Skeletal muscle tissue (tissue), 4 donors: Measurements from ENCODE around the gene NOLC1. TPM values are rescaled to one million over a fixed set of nuclear protein-coding genes. Genes with fewer than 3 reads are reported as not detected.

ENCODE experiments used
- H3K27ac ChIP-seq: one replicate; pipeline ENCODE4 v1.7.0; 2013; ENCODE audit warnings: mild to moderate bottlenecking, low read depth, low read length, inconsistent platforms
- H3K27me3 ChIP-seq, 3 donors: one replicate each; pipeline ENCODE4 v1.7.0; 2013; ENCODE audit warnings: low read length in 3 of 3; ENCODE audit not compliant: control insufficient read depth in 3 of 3, insufficient read depth in 3 of 3
- H3K36me3 ChIP-seq, 3 donors: one replicate each; pipeline ENCODE4 v1.7.0; 2013; ENCODE audit warnings: low read length in 3 of 3; ENCODE audit not compliant: control insufficient read depth in 3 of 3, insufficient read depth in 3 of 3
- H3K4me1 ChIP-seq, 3 donors: one replicate each; pipeline ENCODE4 v1.7.0; 2013; ENCODE audit warnings: low read length in 3 of 3, mild to moderate bottlenecking in 3 of 3; ENCODE audit not compliant: control insufficient read depth in 3 of 3, insufficient read depth in 3 of 3
- H3K4me3 ChIP-seq, 3 donors: one replicate each; pipeline ENCODE4 v1.7.0; 2013; ENCODE audit warnings: low read length in 3 of 3
- H3K9ac ChIP-seq, 3 donors: one replicate each; pipeline ENCODE4 v1.7.0; 2013; ENCODE audit warnings: low read length in 3 of 3, mild to moderate bottlenecking in 3 of 3, moderate library complexity in 2 of 3, low read depth in 1 of 3
- H3K9me3 ChIP-seq, 3 donors: one replicate each; pipeline ENCODE4 v1.7.0; 2013; ENCODE audit warnings: low read length in 3 of 3; ENCODE audit not compliant: control insufficient read depth in 3 of 3
- total RNA-seq: library from RNA; depleted of rRNA; stranded (reverse); fragments of >200 nt; gene quantifications from one replicate; pipeline ENCODE4 v1.2.3, GENCODE V29; 2014
- donor health status: Osteomylitis.

Gene NOLC1
- 26.6 TPM for total RNA-seq

- H3K4me3 ChIP-seq: peak within 1 kb of the TSS; percentile 95 to 98 (median 95)
- H3K27ac ChIP-seq: peak within 1 kb of the TSS; percentile 95
- peak within 1 kb of the TSS; percentile 95 to 97 (median 95) for H3K9ac ChIP-seq
- peaks cover 22 to 33% (median 32%) of the 10 kb centered on the region in 3 donors for H3K36me3 ChIP-seq
- H3K4me1 ChIP-seq: peaks cover 12 to 24% (median 13%) of the 10 kb centered on the region in 3 donors
- H3K9me3 ChIP-seq: no peaks in the 10 kb centered on the region
- no peaks in the 10 kb centered on the region for H3K27me3 ChIP-seq
Measured at GRCh38 chr10:102151774-102152544, at the start of gene NOLC1. Gene NOLC1 (plus strand): TSS chr10:102152389. CDS start chr10:102152411, 22 bp downstream.

GRCh38 chr10:102102421-102102820, 49.8 kb upstream of the NOLC1 start:
- H3K27ac ChIP-seq: no peak overlapping the region
- H3K9me3 ChIP-seq: no peaks in the 10 kb centered on the region
- peaks cover 0 to 4% (median 0%) of the 10 kb centered on the region in 3 donors for H3K4me1 ChIP-seq
- H3K9ac ChIP-seq: no peak overlapping the region
- no peaks in the 10 kb centered on the region for H3K27me3 ChIP-seq
- no peak overlapping the region for H3K4me3 ChIP-seq
- peaks cover 4 to 7% (median 4%) of the 10 kb centered on the region in 3 donors for H3K36me3 ChIP-seq

- Histone ChIP-seq H3K4me3 (no peak overlapping the region), H3K27ac (no peak overlapping the region), H3K9me3 (no peaks in the 10 kb centered on the region), H3K36me3 (peaks cover 45 to 48% (median 46%) of the 10 kb centered on the region in 3 donors), H3K9ac (no peak overlapping the region), H3K27me3 (no peaks in the 10 kb centered on the region), H3K4me1 (peaks cover 0 to 4% (median under 1%) of the 10 kb centered on the region in 3 donors)
Measured at GRCh38 chr10:102106998-102107397, 45.2 kb upstream of the NOLC1 start.

GRCh38 chr10:102109166-102110116, 42.7 kb upstream of the NOLC1 start:
- no peak overlapping the region for H3K9ac ChIP-seq
- no peaks in the 10 kb centered on the region for H3K27me3 ChIP-seq
- no peak overlapping the region for H3K4me3 ChIP-seq
- peaks cover 14 to 21% (median 17%) of the 10 kb centered on the region in 3 donors for H3K4me1 ChIP-seq
- no peaks in the 10 kb centered on the region for H3K9me3 ChIP-seq
- H3K27ac ChIP-seq: no peak overlapping the region
- peaks cover 45 to 48% (median 47%) of the 10 kb centered on the region in 3 donors for H3K36me3 ChIP-seq

GRCh38 chr10:102111276-102111675, 40.9 kb upstream of the NOLC1 start:
- peaks cover 45 to 48% (median 47%) of the 10 kb centered on the region in 3 donors for H3K36me3 ChIP-seq
- no peak overlapping the region for H3K9ac ChIP-seq
- no peak overlapping the region for H3K4me3 ChIP-seq
- H3K27me3 ChIP-seq: no peaks in the 10 kb centered on the region
- no peaks in the 10 kb centered on the region for H3K9me3 ChIP-seq
- peaks cover 27 to 30% (median 30%) of the 10 kb centered on the region in 3 donors for H3K4me1 ChIP-seq
- no peak overlapping the region for H3K27ac ChIP-seq

- Histone ChIP-seq H3K27ac (no peak overlapping the region), H3K9ac (no peak overlapping the region), H3K36me3 (peaks cover 41 to 43% (median 41%) of the 10 kb centered on the region in 3 donors), H3K4me3 (no peak overlapping the region), H3K4me1 (peaks cover 38 to 41% (median 40%) of the 10 kb centered on the region in 3 donors), H3K9me3 (no peaks in the 10 kb centered on the region), H3K27me3 (no peaks in the 10 kb centered on the region)
Measured at GRCh38 chr10:102112210-102112817, 39.9 kb upstream of the NOLC1 start.

GRCh38 chr10:102113261-102113955, 38.8 kb upstream of the NOLC1 start:
- Histone ChIP-seq H3K36me3 (peaks cover 32 to 34% (median 32%) of the 10 kb centered on the region in 3 donors), H3K27me3 (no peaks in the 10 kb centered on the region), H3K9ac (peak overlapping the region; percentile 60 to 74 (median 61)), H3K4me1 (peaks cover 49 to 52% (median 51%) of the 10 kb centered on the region in 3 donors), H3K4me3 (peak overlapping the region; percentile 45 to 56 (median 54)), H3K9me3 (no peaks in the 10 kb centered on the region), H3K27ac (no peak overlapping the region)

- Histone ChIP-seq H3K9ac (peak overlapping the region; percentile 60 to 74 (median 61)), H3K36me3 (peaks cover 24 to 26% (median 24%) of the 10 kb centered on the region in 3 donors), H3K27me3 (no peaks in the 10 kb centered on the region), H3K4me1 (peaks cover 56 to 60% (median 58%) of the 10 kb centered on the region in 3 donors), H3K27ac (peak overlapping the region; percentile 26), H3K9me3 (no peaks in the 10 kb centered on the region), H3K4me3 (peak overlapping the region; percentile 60 to 68 (median 68))
Measured at GRCh38 chr10:102113956-102114857, 38.0 kb upstream of the NOLC1 start.
